Endothelial cell of umbilical vein (primary cell): Measurements from ENCODE around the gene ALG11. TPM values are rescaled to one million over a fixed set of nuclear protein-coding genes. Genes with fewer than 3 reads are reported as not detected.

Experiments
- BruUV-seq: library from RNA; stranded (reverse); fragments of 400-500 nt; replicated peaks from 2 replicates; lab custom pipeline; 2021; lab: Mats Ljungman, UMichigan
- CTCF ChIA-PET: fragments of 300-600, 350-600 bp; sonication (Branson Sonifier 250); formaldehyde crosslinking; loops from one replicate; lab custom pipeline; 2021; ENCODE audit warnings: antibody characterized with exemption, inconsistent platforms; lab: Charles Lee
- POLR2A ChIA-PET: fragments of 300-600, 350-600 bp; sonication (Branson Sonifier 250); formaldehyde crosslinking; loops from one replicate; lab custom pipeline; 2021; ENCODE audit warnings: antibody characterized with exemption, inconsistent platforms; lab: Charles Lee
- DNase-seq: peaks from one replicate; pipeline ENCODE4 v3.0.0-alpha.2; 2011; ENCODE audit warnings: low read depth, low spot score
- FAIRE-seq: peaks from 2 replicates; lab custom pipeline; 2011; peaks lifted over from hg19 to GRCh38; lab: Jason Lieb, UNC
- H2AFZ ChIP-seq: 2 replicates; pipeline ENCODE4 v1.6.0; 2012; ENCODE audit warnings: low read depth, low read length, control low read depth, inconsistent platforms
- H3K27ac ChIP-seq: 2 replicates; pipeline ENCODE4 v1.5.1; 2011; ENCODE audit warnings: low read depth, mild to moderate bottlenecking, control low read depth, low read length, moderate library complexity; ENCODE audit not compliant: insufficient read depth
- H3K27me3 ChIP-seq, 2 experiments: 2 replicates each; pipeline versions ENCODE4 v1.6.0 to v1.6.1; 2011; ENCODE audit warnings: low read length in 2 of 2, mixed read lengths in 1 of 2; ENCODE audit not compliant: control insufficient read depth in 2 of 2, insufficient read depth in 2 of 2
- H3K36me3 ChIP-seq, 2 experiments: 2 replicates in 1 of 2; 3 replicates in 1 of 2; pipeline ENCODE4 v1.5.1; 2011; ENCODE audit warnings: low read length in 2 of 2, mild to moderate bottlenecking in 1 of 2, moderate library complexity in 1 of 2; ENCODE audit not compliant: control insufficient read depth in 2 of 2, insufficient read depth in 2 of 2; ENCODE audit errors: extremely low read depth in 1 of 2
- H3K4me1 ChIP-seq: 3 replicates; pipeline ENCODE4 v1.5.1; 2011; ENCODE audit warnings: mild to moderate bottlenecking, low read length; ENCODE audit not compliant: control insufficient read depth, insufficient read depth; ENCODE audit errors: extremely low read depth
- H3K4me2 ChIP-seq: 2 replicates; pipeline ENCODE4 v1.6.1; 2011; ENCODE audit warnings: low read length, control low read depth, mixed read lengths; ENCODE audit not compliant: insufficient read depth
- H3K4me3 ChIP-seq, 3 experiments: fragments of 200-600 bp in 1 of 3; sonication (generic), shearing (Covaris generic) in 1 of 3; replicated peaks in 1 of 3; 2 replicates each; pipeline ENCODE4 v1.5.1; 2011 to 2016; ENCODE audit warnings: control low read depth in 3 of 3, low read length in 3 of 3, mild to moderate bottlenecking in 2 of 3, inconsistent platforms in 1 of 3, low read depth in 1 of 3, moderate library complexity in 1 of 3; ENCODE audit not compliant: insufficient read depth in 1 of 3
- H3K79me2 ChIP-seq: 2 replicates; pipeline ENCODE4 v1.6.0; 2012; ENCODE audit warnings: low read length, inconsistent platforms; ENCODE audit not compliant: control insufficient read depth, insufficient read depth
- H3K9ac ChIP-seq: replicated peaks from 2 replicates; pipeline ENCODE3; 2011; ENCODE audit warnings: low read length, control low read depth; ENCODE audit not compliant: insufficient read depth; ENCODE audit errors: extremely low read depth
- H3K9me1 ChIP-seq: replicated peaks from 3 replicates; pipeline ENCODE4 v1.6.0; 2011; ENCODE audit warnings: mild to moderate bottlenecking, low read length; ENCODE audit not compliant: control insufficient read depth, insufficient read depth; ENCODE audit errors: extremely low read depth
- H3K9me3 ChIP-seq: replicated peaks from 2 replicates; pipeline ENCODE4 v1.5.1; 2012; ENCODE audit warnings: low read length, inconsistent platforms; ENCODE audit not compliant: control insufficient read depth, insufficient read depth
- H4K20me1 ChIP-seq: replicated peaks from 2 replicates; pipeline ENCODE3; 2011; ENCODE audit warnings: mild to moderate bottlenecking, low read length; ENCODE audit not compliant: control insufficient read depth, insufficient read depth; ENCODE audit errors: extremely low read depth
- EZH2 ChIP-seq: IDR thresholded peaks from 2 replicates; pipeline ENCODE4 v1.6.1; 2012; ENCODE audit warnings: borderline replicate concordance, low read depth, mild to moderate bottlenecking, moderate library complexity, low read length, inconsistent platforms; ENCODE audit not compliant: severe bottlenecking
- FOS ChIP-seq: IDR thresholded peaks from 2 replicates; pipeline ENCODE4 v1.6.1; 2011; ENCODE audit warnings: mild to moderate bottlenecking, low read length, moderate library complexity, borderline replicate concordance; ENCODE audit not compliant: insufficient read depth
- GATA2 ChIP-seq: IDR thresholded peaks from 2 replicates; pipeline ENCODE4 v1.7.0; 2011; ENCODE audit warnings: low read depth, mild to moderate bottlenecking, moderate library complexity, mixed read lengths, low read length; ENCODE audit not compliant: insufficient read length, insufficient read depth
- JUN ChIP-seq: IDR thresholded peaks from 2 replicates; pipeline ENCODE4 v1.6.1; 2011; ENCODE audit warnings: borderline replicate concordance, low read depth; ENCODE audit not compliant: insufficient read length, insufficient read depth
- MAX ChIP-seq: IDR thresholded peaks from 2 replicates; pipeline ENCODE4 v1.6.1; 2011; ENCODE audit not compliant: insufficient read depth, insufficient read length
- MYC ChIP-seq: IDR thresholded peaks from one replicate; pipeline ENCODE4 v1.6.1; 2011; ENCODE audit warnings: mild to moderate bottlenecking, low read depth, low read length
- POLR2A ChIP-seq: IDR thresholded peaks from 2 replicates; pipeline ENCODE4 v1.6.1; 2012; ENCODE audit warnings: low read depth, mild to moderate bottlenecking, control low read depth, low read length
- POLR2AphosphoS5 ChIP-seq: IDR thresholded peaks from 2 replicates; pipeline ENCODE4 v1.6.1; 2012; ENCODE audit warnings: low read depth, mild to moderate bottlenecking, control low read depth, low read length, moderate library complexity; ENCODE audit not compliant: insufficient read depth
- dilution Hi-C: fragments of 300-500 bp; cut with MboI; formaldehyde crosslinking; loops from one replicate; pipeline ENCODE4 v1.15.0; 2019; ENCODE audit warnings: low sequenced_read_pairs; ENCODE audit not compliant: extremely low pct_ligation_motif_present
- intact Hi-C: fragments of 100-400 bp; cut with micrococcal nuclease; formaldehyde crosslinking; loops from one replicate; pipeline ENCODE4 v1.10.0; 2022
- polyA plus RNA-seq, 4 experiments: library from polyadenylated mRNA; depleted of rRNA in 3 of 4; stranded (reverse) in 3 of 4; unstranded in 1 of 4; fragments of >200 nt; gene quantifications; 2 replicates each; pipeline versions ENCODE4 v1.2.1 to v1.2.3, GENCODE V29; 2011 to 2012; ENCODE audit warnings: missing spikeins in 1 of 4
- total RNA-seq: library from RNA; stranded (reverse); gene quantifications from 2 replicates; pipeline ENCODE4 v1.2.3, GENCODE V29; 2021
- TF ChIP-seq, protein P1 (sequence below), 2 donors: IDR thresholded peaks; 1 replicate in 1 of 2; 2 replicates in 1 of 2; pipeline ENCODE4 v1.5.1; 2011; ENCODE audit warnings: low read length in 2 of 2, mild to moderate bottlenecking in 2 of 2, moderate library complexity in 2 of 2, control low read depth in 1 of 2, inconsistent platforms in 1 of 2, low read depth in 1 of 2; ENCODE audit not compliant: insufficient read depth in 1 of 2; ENCODE audit errors: extremely low read depth in 1 of 2

Gene ALG11
- total and polyA plus RNA-seq, 2 donors (not counting 3 experiments of a cell fraction or from before 2014, with no cell fraction given), result 6.5 to 31.0 TPM

DNA sequence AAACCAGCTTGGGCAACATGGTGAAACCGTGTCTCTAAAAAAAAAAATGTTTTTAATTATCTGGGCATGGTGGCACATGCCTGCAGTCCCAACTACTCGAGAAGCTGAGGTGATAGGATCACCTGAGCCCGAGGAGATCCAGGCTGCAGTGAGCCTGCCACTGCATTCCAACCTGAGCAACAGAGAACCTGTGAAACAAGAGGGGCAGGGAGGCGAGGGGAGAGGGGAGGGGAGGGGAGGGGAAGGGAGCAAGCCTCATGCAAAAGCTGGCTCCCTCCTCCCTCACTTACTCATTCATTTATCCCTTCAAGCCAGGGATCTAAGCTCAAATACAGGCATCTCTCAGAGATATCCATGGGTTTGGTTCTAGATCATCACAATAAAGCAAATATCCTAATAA lies 9.8 kb upstream of the ALG11 start:
- dilution Hi-C loops, result no loop called here
- Histone ChIP-seq H3K27me3 (peaks cover 2 to 6% of the 10 kb centered on the region in 2 experiments), H3K27ac (no peak overlapping the region), H3K36me3 (no peaks in the 10 kb centered on the region), H3K4me1 (no peaks in the 10 kb centered on the region), H4K20me1 (no peaks in the 10 kb centered on the region), H3K9me3 (no peaks in the 10 kb centered on the region), H3K79me2 (no peaks in the 10 kb centered on the region), H2AFZ (no peak overlapping the region), H3K9me1 (no peaks in the 10 kb centered on the region), H3K4me3 (no peak overlapping the region), H3K9ac (no peak overlapping the region), H3K4me2 (no peak overlapping the region)
- DNase-seq, result no peak
- ChIA-PET CTCF (interaction anchor here (1.1 to 6.7 kb wide), 4 partner anchors 10 to 448 kb away, joined by 3 to 45 read pairs (median 9); partner anchors contain the start of genes ALG11 and NEK5), POLR2A (no interaction called here)
- no TSS peak for BruUV-seq
- TF ChIP-seq EZH2, result no peak
- intact Hi-C loops, result loop anchor here (5.0 kb wide), 1 partner anchor 235 kb away; no protein-coding TSS in a partner anchor
- FAIRE-seq, result no peak

DNA sequence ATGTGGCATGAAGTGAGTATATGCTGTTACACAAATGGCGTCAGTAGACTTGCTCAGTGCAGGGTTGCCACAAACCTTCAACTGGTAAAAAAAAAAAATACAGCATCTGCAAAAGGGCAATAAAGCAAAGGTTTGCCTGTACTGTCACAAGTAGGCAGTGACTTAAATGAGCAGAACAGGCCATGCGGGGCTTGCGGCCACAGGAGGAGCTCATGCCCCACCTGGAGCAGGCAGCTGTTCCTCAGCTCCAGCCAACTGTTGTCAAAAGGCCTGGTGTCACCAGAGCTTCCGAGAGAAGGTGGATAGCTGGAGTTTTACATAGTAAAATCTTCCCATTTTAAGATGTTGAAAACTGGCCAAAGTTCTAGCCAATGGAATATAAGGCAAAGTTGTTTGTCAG lies 8.7 kb upstream of the ALG11 start:
- no TSS peak for BruUV-seq
- no peak for FAIRE-seq
- dilution Hi-C loops, result no loop called here

More for the DNA sequence above, 8.7 kb upstream of the ALG11 start:
- no peaks in the 10 kb centered on the region for H3K9me1 ChIP-seq
- no peak overlapping the region for H3K4me3 ChIP-seq
- DNase-seq, result no peak
- H3K27ac ChIP-seq, result no peak overlapping the region
- no peaks in the 10 kb centered on the region for H3K79me2 ChIP-seq
- no peaks in the 10 kb centered on the region for H4K20me1 ChIP-seq
- peaks cover 2 to 6% of the 10 kb centered on the region in 2 experiments for H3K27me3 ChIP-seq
- POLR2A ChIA-PET, result no interaction called here
- H3K4me2 ChIP-seq, result no peak overlapping the region
- TF ChIP-seq FOS, result no peak
- TF ChIP-seq GATA2, result no peak
- TF ChIP-seq EZH2, result no peak
- no peak for TF ChIP-seq POLR2AphosphoS5
- TF ChIP-seq MYC, result no peak
- TF ChIP-seq POLR2A, result no peak
- TF ChIP-seq, protein P1, sequence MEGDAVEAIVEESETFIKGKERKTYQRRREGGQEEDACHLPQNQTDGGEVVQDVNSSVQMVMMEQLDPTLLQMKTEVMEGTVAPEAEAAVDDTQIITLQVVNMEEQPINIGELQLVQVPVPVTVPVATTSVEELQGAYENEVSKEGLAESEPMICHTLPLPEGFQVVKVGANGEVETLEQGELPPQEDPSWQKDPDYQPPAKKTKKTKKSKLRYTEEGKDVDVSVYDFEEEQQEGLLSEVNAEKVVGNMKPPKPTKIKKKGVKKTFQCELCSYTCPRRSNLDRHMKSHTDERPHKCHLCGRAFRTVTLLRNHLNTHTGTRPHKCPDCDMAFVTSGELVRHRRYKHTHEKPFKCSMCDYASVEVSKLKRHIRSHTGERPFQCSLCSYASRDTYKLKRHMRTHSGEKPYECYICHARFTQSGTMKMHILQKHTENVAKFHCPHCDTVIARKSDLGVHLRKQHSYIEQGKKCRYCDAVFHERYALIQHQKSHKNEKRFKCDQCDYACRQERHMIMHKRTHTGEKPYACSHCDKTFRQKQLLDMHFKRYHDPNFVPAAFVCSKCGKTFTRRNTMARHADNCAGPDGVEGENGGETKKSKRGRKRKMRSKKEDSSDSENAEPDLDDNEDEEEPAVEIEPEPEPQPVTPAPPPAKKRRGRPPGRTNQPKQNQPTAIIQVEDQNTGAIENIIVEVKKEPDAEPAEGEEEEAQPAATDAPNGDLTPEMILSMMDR (IDR thresholded peaks at IDR 0.05; ENCODE audit: extremely low read depth in 1 of 2, insufficient read depth in 1 of 2, low read depth in 1 of 2, low read length in 2 of 2), result no peak
- TF ChIP-seq MAX, result no peak
- no peak for TF ChIP-seq JUN
- H2AFZ ChIP-seq, result no peak overlapping the region
- CTCF ChIA-PET, result interaction anchor here (1.2 to 6.7 kb wide), 6 partner anchors 11 to 447 kb away, joined by 3 to 45 read pairs (median 6); partner anchors contain the start of gene NEK5
- H3K9me3 ChIP-seq, result no peaks in the 10 kb centered on the region
- intact Hi-C loops, result loop anchor here (5.0 kb wide), 1 partner anchor 234 kb away; no protein-coding TSS in a partner anchor
- no peaks in the 10 kb centered on the region for H3K36me3 ChIP-seq
- H3K9ac ChIP-seq, result no peak overlapping the region
- no peaks in the 10 kb centered on the region for H3K4me1 ChIP-seq
